SK-N-SH (cell line): ENCODE data around the gene RPS16. TPM values are rescaled to one million over a fixed set of nuclear protein-coding genes. Genes with fewer than 3 reads are reported as not detected.
A peak's percentile ranks its signal among the peaks of the same experiment; 100 is the strongest.
"Not testable (repeated sequence)": the region's sequence is repeated elsewhere in the genome, so short reads cannot be mapped to it uniquely, and the experiment has no call there.

ENCODE experiments used
- CTCF ChIA-PET: fragments of 300-600, 350-600 bp; formaldehyde crosslinking; extraction: SDS; loops from one replicate; lab custom pipeline; 2021; lab: Yijun Ruan, JAX
- POLR2A ChIA-PET: fragments of 350-600 bp; sonication (Branson Sonifier 250); formaldehyde crosslinking; extraction: SDS; loops from one replicate; lab custom pipeline; 2020; ENCODE audit warnings: antibody characterized with exemption, inconsistent platforms; lab: Yijun Ruan, JAX
- DNase-seq: peaks from one replicate; pipeline ENCODE4 v3.0.0; 2012
- H2AFZ ChIP-seq: fragments of 200-600 bp; sonication (generic); 2 replicates; pipeline ENCODE4 v1.8.1; 2016; ENCODE audit warnings: antibody characterized with exemption, mild to moderate bottlenecking, low read depth
- H3F3A ChIP-seq: fragments of 200-600 bp; sonication (generic); replicated peaks from 2 replicates; pipeline ENCODE3; 2016; ENCODE audit warnings: antibody characterized with exemption, mild to moderate bottlenecking; ENCODE audit not compliant: insufficient read depth
- H3K27ac ChIP-seq, 2 experiments: fragments of 200-500 bp in 1 of 2; fragments of 200-600 bp in 1 of 2; sonication (Bioruptor generic) in 1 of 2; sonication (generic), shearing (Covaris generic) in 1 of 2; 2 replicates each; pipeline versions ENCODE4 v1.5.1 to v1.6.1; 2014 to 2016; ENCODE audit warnings: low read depth in 2 of 2, inconsistent platforms in 1 of 2, low read length in 1 of 2, mild to moderate bottlenecking in 1 of 2, mixed read lengths in 1 of 2
- H3K27me3 ChIP-seq: fragments of 200-600 bp; sonication (generic), shearing (Covaris generic); 2 replicates; pipeline ENCODE4 v1.6.1; 2016; ENCODE audit warnings: mixed run types; ENCODE audit not compliant: insufficient read depth
- H3K36me3 ChIP-seq, 2 experiments: fragments of 200-500 bp in 1 of 2; fragments of 200-600 bp in 1 of 2; sonication (Bioruptor generic) in 1 of 2; sonication (generic) in 1 of 2; replicated peaks in 1 of 2; 2 replicates each; pipeline versions ENCODE3 to v1.5.1; 2014 to 2016; ENCODE audit warnings: low read length in 1 of 2, mild to moderate bottlenecking in 1 of 2; ENCODE audit not compliant: insufficient read depth in 2 of 2, control insufficient read depth in 1 of 2
- H3K4me1 ChIP-seq, 2 experiments: fragments of 200-500 bp in 1 of 2; fragments of 200-600 bp in 1 of 2; sonication (Bioruptor generic) in 1 of 2; sonication (generic), shearing (Covaris generic) in 1 of 2; 2 replicates each; pipeline versions ENCODE4 v1.5.1 to v1.6.1; 2014 to 2016; ENCODE audit warnings: low read depth in 1 of 2, low read length in 1 of 2, mixed run types in 1 of 2; ENCODE audit not compliant: insufficient read depth in 2 of 2, control insufficient read depth in 1 of 2
- H3K4me2 ChIP-seq: fragments of 200-600 bp; sonication (generic), shearing (Covaris generic); 2 replicates; pipeline ENCODE4 v1.6.1; 2017; ENCODE audit warnings: mixed run types
- H3K4me3 ChIP-seq, 2 experiments: fragments of 200-500 bp in 1 of 2; fragments of 200-600 bp in 1 of 2; sonication (Bioruptor generic) in 1 of 2; sonication (generic), shearing (Covaris generic) in 1 of 2; 2 replicates each; pipeline versions ENCODE4 v1.5.1 to v1.8.1; 2014 to 2016; ENCODE audit warnings: low read depth in 2 of 2, inconsistent platforms in 1 of 2, low read length in 1 of 2, mild to moderate bottlenecking in 1 of 2, mixed read lengths in 1 of 2, moderate library complexity in 1 of 2
- H3K79me2 ChIP-seq: fragments of 200-600 bp; sonication (generic); 2 replicates; pipeline ENCODE4 v1.8.1; 2017; ENCODE audit warnings: mild to moderate bottlenecking; ENCODE audit not compliant: insufficient read depth
- H3K9ac ChIP-seq: fragments of 200-600 bp; sonication (generic); 2 replicates; pipeline ENCODE4 v1.6.1; 2017; ENCODE audit warnings: mixed run types
- H3K9me2 ChIP-seq: fragments of 200-600 bp; sonication (generic); 2 replicates; pipeline ENCODE4 v1.6.1; 2017; ENCODE audit warnings: mixed run types
- H3K9me3 ChIP-seq: fragments of 200-600 bp; sonication (generic); 2 replicates; pipeline ENCODE4 v1.6.1; 2017; ENCODE audit warnings: mixed run types, mild to moderate bottlenecking, moderate library complexity
- H4K20me1 ChIP-seq: fragments of 200-600 bp; sonication (generic); 2 replicates; pipeline ENCODE4 v1.6.1; 2017; ENCODE audit warnings: mild to moderate bottlenecking, mixed run types; ENCODE audit not compliant: insufficient read depth
- CHD2 ChIP-seq: fragments of 150-350 bp; IDR thresholded peaks from 2 replicates; pipeline ENCODE4 v1.6.1; 2018; ENCODE audit warnings: low read length; ENCODE audit not compliant: partially characterized antibody
- FOXJ3 ChIP-seq: sonication (generic); formaldehyde crosslinking; IDR thresholded peaks from 2 replicates; pipeline ENCODE4 v1.5.1; 2020; ENCODE audit warnings: mild to moderate bottlenecking, missing genetic modification reagents
- GABPA ChIP-seq: IDR thresholded peaks from 2 replicates; pipeline ENCODE4 v1.4.0; 2012; ENCODE audit warnings: low read depth, mild to moderate bottlenecking
- MEF2A ChIP-seq: IDR thresholded peaks from 2 replicates; pipeline ENCODE4 v1.4.0; 2012; ENCODE audit warnings: low read depth, borderline replicate concordance
- NFIC ChIP-seq: IDR thresholded peaks from 2 replicates; pipeline ENCODE4 v1.4.0; 2012; ENCODE audit warnings: borderline replicate concordance
- NRF1 ChIP-seq: IDR thresholded peaks from 2 replicates; pipeline ENCODE4 v1.6.1; 2012; ENCODE audit warnings: low read depth, mild to moderate bottlenecking, low read length
- RXRA ChIP-seq: IDR thresholded peaks from 2 replicates; pipeline ENCODE4 v1.4.0; 2012; ENCODE audit warnings: low read depth, mild to moderate bottlenecking, borderline replicate concordance
- WGBS: methylation state at CpG from one replicate; pipeline ENCODE4 v1.1.6; 2017; ENCODE audit warnings: low lambda C conversion rate; 5-methylcytosine and 5-hydroxymethylcytosine counted together
- polyA plus RNA-seq, 3 experiments: library from polyadenylated mRNA; depleted of rRNA; stranded (reverse); fragments of >200 nt; gene quantifications; 2 replicates each; pipeline ENCODE4 v1.2.3, GENCODE V29; 2012
- TF ChIP-seq, protein P1 (sequence below): IDR thresholded peaks from 2 replicates; pipeline ENCODE4 v1.4.0; 2012; ENCODE audit warnings: low read depth, borderline replicate concordance
- TF ChIP-seq, protein P2 (sequence below): IDR thresholded peaks from 2 replicates; pipeline ENCODE4 v1.4.0; 2012; ENCODE audit warnings: low read depth, borderline replicate concordance
- TF ChIP-seq, protein P3 (sequence below): IDR thresholded peaks from 2 replicates; pipeline ENCODE4 v1.6.1; 2012; ENCODE audit warnings: mild to moderate bottlenecking, low read depth, low read length, moderate library complexity

The RPS16 gene
- polyA plus RNA-seq, 1 of the 3 experiments (the other 2 are of a cell fraction) = 7,541 TPM

DNA sequence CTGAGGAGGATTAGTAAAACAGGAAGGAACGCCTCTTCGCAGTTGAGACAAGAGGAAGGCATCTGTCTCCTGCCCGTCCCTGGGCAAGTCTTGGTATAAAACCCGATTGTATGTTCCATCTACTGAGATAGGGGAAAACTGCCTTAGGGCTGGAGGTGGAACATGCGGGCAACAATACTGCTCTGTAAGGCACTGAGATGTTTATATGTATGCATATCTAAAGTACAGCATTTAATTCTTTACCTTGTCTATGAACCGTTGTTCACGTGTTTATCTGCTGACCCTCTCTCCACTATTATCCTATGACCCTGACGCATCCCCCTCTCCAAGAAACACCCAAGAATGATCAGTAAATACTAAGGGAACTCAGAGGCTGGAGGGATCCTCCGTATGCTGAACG, 44.2 kb upstream of the RPS16 start:
- peak overlapping the region; percentile 96 for H3K9ac ChIP-seq
- POLR2A ChIA-PET = interaction anchor here (0.5 kb wide), 1 partner anchor 44 kb away, joined by 3 read pairs; the partner anchor contains the start of gene RPS16
- H2AFZ ChIP-seq = peak overlapping the region; percentile 93
- DNase-seq = no peak
- H3K4me2 ChIP-seq = peak overlapping the region; percentile 95
- CTCF ChIA-PET = interaction anchor here (0.8 to 1.2 kb wide), 3 partner anchors 19 to 53 kb away, joined by 3 to 8 read pairs (median 3); partner anchors contain the start of genes DLL3 and EID2B
- TF ChIP-seq CHD2 (no peak), MEF2A (no peak), RXRA (no peak), NFIC (no peak), NRF1 (no peak), GABPA (no peak), FOXJ3 (CRISPR knock-in tag) (no peak)
- TF ChIP-seq, protein P1, sequence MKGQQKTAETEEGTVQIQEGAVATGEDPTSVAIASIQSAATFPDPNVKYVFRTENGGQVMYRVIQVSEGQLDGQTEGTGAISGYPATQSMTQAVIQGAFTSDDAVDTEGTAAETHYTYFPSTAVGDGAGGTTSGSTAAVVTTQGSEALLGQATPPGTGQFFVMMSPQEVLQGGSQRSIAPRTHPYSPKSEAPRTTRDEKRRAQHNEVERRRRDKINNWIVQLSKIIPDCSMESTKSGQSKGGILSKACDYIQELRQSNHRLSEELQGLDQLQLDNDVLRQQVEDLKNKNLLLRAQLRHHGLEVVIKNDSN = no peak
- TF ChIP-seq, protein P2, sequence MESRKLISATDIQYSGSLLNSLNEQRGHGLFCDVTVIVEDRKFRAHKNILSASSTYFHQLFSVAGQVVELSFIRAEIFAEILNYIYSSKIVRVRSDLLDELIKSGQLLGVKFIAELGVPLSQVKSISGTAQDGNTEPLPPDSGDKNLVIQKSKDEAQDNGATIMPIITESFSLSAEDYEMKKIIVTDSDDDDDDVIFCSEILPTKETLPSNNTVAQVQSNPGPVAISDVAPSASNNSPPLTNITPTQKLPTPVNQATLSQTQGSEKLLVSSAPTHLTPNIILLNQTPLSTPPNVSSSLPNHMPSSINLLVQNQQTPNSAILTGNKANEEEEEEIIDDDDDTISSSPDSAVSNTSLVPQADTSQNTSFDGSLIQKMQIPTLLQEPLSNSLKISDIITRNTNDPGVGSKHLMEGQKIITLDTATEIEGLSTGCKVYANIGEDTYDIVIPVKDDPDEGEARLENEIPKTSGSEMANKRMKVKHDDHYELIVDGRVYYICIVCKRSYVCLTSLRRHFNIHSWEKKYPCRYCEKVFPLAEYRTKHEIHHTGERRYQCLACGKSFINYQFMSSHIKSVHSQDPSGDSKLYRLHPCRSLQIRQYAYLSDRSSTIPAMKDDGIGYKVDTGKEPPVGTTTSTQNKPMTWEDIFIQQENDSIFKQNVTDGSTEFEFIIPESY = no peak
- TF ChIP-seq, protein P3, sequence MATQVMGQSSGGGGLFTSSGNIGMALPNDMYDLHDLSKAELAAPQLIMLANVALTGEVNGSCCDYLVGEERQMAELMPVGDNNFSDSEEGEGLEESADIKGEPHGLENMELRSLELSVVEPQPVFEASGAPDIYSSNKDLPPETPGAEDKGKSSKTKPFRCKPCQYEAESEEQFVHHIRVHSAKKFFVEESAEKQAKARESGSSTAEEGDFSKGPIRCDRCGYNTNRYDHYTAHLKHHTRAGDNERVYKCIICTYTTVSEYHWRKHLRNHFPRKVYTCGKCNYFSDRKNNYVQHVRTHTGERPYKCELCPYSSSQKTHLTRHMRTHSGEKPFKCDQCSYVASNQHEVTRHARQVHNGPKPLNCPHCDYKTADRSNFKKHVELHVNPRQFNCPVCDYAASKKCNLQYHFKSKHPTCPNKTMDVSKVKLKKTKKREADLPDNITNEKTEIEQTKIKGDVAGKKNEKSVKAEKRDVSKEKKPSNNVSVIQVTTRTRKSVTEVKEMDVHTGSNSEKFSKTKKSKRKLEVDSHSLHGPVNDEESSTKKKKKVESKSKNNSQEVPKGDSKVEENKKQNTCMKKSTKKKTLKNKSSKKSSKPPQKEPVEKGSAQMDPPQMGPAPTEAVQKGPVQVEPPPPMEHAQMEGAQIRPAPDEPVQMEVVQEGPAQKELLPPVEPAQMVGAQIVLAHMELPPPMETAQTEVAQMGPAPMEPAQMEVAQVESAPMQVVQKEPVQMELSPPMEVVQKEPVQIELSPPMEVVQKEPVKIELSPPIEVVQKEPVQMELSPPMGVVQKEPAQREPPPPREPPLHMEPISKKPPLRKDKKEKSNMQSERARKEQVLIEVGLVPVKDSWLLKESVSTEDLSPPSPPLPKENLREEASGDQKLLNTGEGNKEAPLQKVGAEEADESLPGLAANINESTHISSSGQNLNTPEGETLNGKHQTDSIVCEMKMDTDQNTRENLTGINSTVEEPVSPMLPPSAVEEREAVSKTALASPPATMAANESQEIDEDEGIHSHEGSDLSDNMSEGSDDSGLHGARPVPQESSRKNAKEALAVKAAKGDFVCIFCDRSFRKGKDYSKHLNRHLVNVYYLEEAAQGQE = no peak
- no peaks in the 10 kb centered on the region for H3K9me2 ChIP-seq
- H4K20me1 ChIP-seq = no peaks in the 10 kb centered on the region
- 81% methylated on average over 10 of the region's 10 CpGs for WGBS
- peaks cover 0 to 14% of the 10 kb centered on the region in 2 experiments; a peak in 1 of 4 replicates for H3K4me1 ChIP-seq
- H3F3A ChIP-seq = peaks cover 22% of the 10 kb centered on the region
- peak overlapping the region; percentile 94 to 95 for H3K4me3 ChIP-seq
- no peaks in the 10 kb centered on the region for H3K27me3 ChIP-seq
- H3K27ac ChIP-seq = peak overlapping the region; percentile 65 to 71
- H3K79me2 ChIP-seq = peaks cover 33% of the 10 kb centered on the region
- H3K36me3 ChIP-seq = peaks cover 16 to 18% of the 10 kb centered on the region in 2 experiments
- no peaks in the 10 kb centered on the region for H3K9me3 ChIP-seq

DNA sequence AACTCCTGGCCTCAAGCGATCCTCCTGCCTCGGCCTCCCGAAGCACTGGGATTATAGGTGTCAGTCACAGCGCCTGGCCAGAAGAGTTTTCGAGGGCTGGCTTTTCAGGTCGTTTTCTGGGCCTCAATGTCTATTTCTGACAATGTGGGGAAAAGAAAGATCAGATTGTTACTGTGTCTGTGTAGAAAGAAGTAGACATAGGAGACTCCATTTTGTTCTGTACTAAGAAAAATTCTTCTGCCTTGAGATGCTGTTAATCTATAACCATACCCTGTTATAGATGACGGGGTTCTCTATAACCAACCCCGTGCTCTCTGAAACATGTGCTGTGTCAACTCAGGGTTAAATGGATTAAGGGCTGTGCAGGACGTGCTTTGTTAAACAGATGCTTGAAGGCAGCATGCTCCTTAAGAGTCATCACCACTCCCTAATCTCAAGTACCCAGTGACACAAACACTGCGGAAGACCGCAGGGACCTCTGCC, 43.6 kb upstream of the RPS16 start:
- H3K4me1 ChIP-seq = peaks cover 0 to 14% of the 10 kb centered on the region in 2 experiments; a peak in 1 of 4 replicates
- H3K9ac ChIP-seq, H3K9me2 ChIP-seq, H3K4me3 ChIP-seq, H3K27me3 ChIP-seq, H4K20me1 ChIP-seq, H3K27ac ChIP-seq, H2AFZ ChIP-seq, POLR2A ChIA-PET, DNase-seq, H3K9me3 ChIP-seq, CTCF ChIA-PET, H3K4me2 ChIP-seq: not testable (repeated sequence)
- WGBS = 90% methylated on average over 11 of the region's 11 CpGs
- H3K36me3 ChIP-seq = peaks cover 18 to 20% of the 10 kb centered on the region in 2 experiments
- H3F3A ChIP-seq = peaks cover 22% of the 10 kb centered on the region
- peaks cover 33% of the 10 kb centered on the region for H3K79me2 ChIP-seq
